Measurements from ENCODE around the gene ANXA2.
"Not testable (repeated sequence)": the region's sequence is repeated elsewhere in the genome, so short reads cannot be mapped to it uniquely, and the experiment has no call there.

The ANXA2 gene

GRCh38 chr15:60338810-60339209 is 59.0 kb downstream of the ANXA2 start:
- DNase-seq = no peak
- Histone ChIP-seq H3K9me3 (ENCODE audit: control extremely low read depth in 1 of 5, control insufficient read depth in 4 of 5, insufficient read depth in 2 of 5, low read depth in 1 of 5, low read length in 4 of 5) (no peaks in the 10 kb centered on the region), H3K4me1 (ENCODE audit: control extremely low read depth in 1 of 4, control insufficient read depth in 4 of 4, insufficient read depth in 4 of 4, low read length in 3 of 4) (no peaks in the 10 kb centered on the region), H3K27ac (ENCODE audit: insufficient read depth in 1 of 2, low read depth in 1 of 2, low read length in 2 of 2, poor library complexity in 1 of 2, severe bottlenecking in 2 of 2) (no peak overlapping the region), H3K27me3 (replicated peaks in 2 of 5; ENCODE audit: control insufficient read depth in 4 of 5, insufficient read depth in 5 of 5, low read length in 4 of 5) (peaks cover 0 to 2% (median 0%) of the 10 kb centered on the region in 5 experiments), H3K4me3 (ENCODE audit: control insufficient read depth in 1 of 7, extremely low read depth in 1 of 7, insufficient read depth in 4 of 7, low read depth in 2 of 7, low read length in 6 of 7) (no peak overlapping the region), H3K36me3 (ENCODE audit: control insufficient read depth in 4 of 4, insufficient read depth in 4 of 4, low read length in 3 of 4) (no peaks in the 10 kb centered on the region)
- ChIA-PET CTCF (no interaction called here), POLR2A (no interaction called here)
- WGBS (ENCODE audit: insufficient coverage) = 96% methylated on average over 2 of the region's 3 CpGs

- DNase-seq = no peak
- Histone ChIP-seq H3K27ac (ENCODE audit: insufficient read depth in 1 of 2, low read depth in 1 of 2, low read length in 2 of 2, poor library complexity in 1 of 2, severe bottlenecking in 2 of 2) (no peak overlapping the region), H3K4me1 (ENCODE audit: control extremely low read depth in 1 of 4, control insufficient read depth in 4 of 4, insufficient read depth in 4 of 4, low read length in 3 of 4) (no peaks in the 10 kb centered on the region), H3K36me3 (ENCODE audit: control insufficient read depth in 4 of 4, insufficient read depth in 4 of 4, low read length in 3 of 4) (no peaks in the 10 kb centered on the region), H3K27me3 (replicated peaks in 2 of 5; ENCODE audit: control insufficient read depth in 4 of 5, insufficient read depth in 5 of 5, low read length in 4 of 5) (peaks cover 0 to 2% (median 0%) of the 10 kb centered on the region in 5 experiments), H3K4me3 (ENCODE audit: control insufficient read depth in 1 of 7, extremely low read depth in 1 of 7, insufficient read depth in 4 of 7, low read depth in 2 of 7, low read length in 6 of 7) (no peak overlapping the region), H3K9me3 (ENCODE audit: control extremely low read depth in 1 of 5, control insufficient read depth in 4 of 5, insufficient read depth in 2 of 5, low read depth in 1 of 5, low read length in 4 of 5) (no peaks in the 10 kb centered on the region)
- POLR2A ChIA-PET = no interaction called here
- 60% methylated on average over 1 of the region's 4 CpGs for WGBS (ENCODE audit: insufficient coverage)
- CTCF ChIA-PET = interaction anchor here (1.4 kb wide), 2 partner anchors 11 to 183 kb away, joined by 3 to 5 read pairs; no protein-coding TSS in a partner anchor
These were observed 60.7 kb downstream of the ANXA2 start for GRCh38 chr15:60337076-60337475.

DNA sequence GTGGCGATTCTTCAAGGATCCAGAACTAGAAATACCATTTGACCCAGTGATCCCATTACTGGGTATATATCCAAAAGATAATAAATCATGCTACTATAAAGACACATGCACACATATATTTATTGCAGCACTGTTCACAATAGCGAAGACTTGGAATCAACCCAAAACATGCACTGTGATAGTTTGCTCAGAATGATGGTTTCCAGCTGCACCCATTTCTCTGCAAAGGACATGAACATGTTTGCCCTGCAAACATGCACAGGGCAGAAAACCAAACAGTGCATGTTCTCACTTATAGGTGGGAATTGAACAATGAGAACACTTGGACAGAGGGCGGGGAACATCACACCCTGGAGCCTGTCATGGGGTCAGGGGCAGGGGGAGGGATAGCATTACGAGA is 62.5 kb downstream of the ANXA2 start:
- H3K4me3 ChIP-seq (ENCODE audit: control insufficient read depth in 1 of 7, extremely low read depth in 1 of 7, insufficient read depth in 4 of 7, low read depth in 2 of 7, low read length in 6 of 7); H3K4me1 ChIP-seq (ENCODE audit: control extremely low read depth in 1 of 4, control insufficient read depth in 4 of 4, insufficient read depth in 4 of 4, low read length in 3 of 4); DNase-seq; H3K27ac ChIP-seq (ENCODE audit: insufficient read depth in 1 of 2, low read depth in 1 of 2, low read length in 2 of 2, poor library complexity in 1 of 2, severe bottlenecking in 2 of 2); H3K36me3 ChIP-seq (ENCODE audit: control insufficient read depth in 4 of 4, insufficient read depth in 4 of 4, low read length in 3 of 4); CTCF ChIA-PET; POLR2A ChIA-PET; H3K9me3 ChIP-seq (ENCODE audit: control extremely low read depth in 1 of 5, control insufficient read depth in 4 of 5, insufficient read depth in 2 of 5, low read depth in 1 of 5, low read length in 4 of 5); H3K27me3 ChIP-seq (replicated peaks in 2 of 5; ENCODE audit: control insufficient read depth in 4 of 5, insufficient read depth in 5 of 5, low read length in 4 of 5): not testable (repeated sequence)
- WGBS (ENCODE audit: insufficient coverage) = 100% methylated on average over 3 of the region's 4 CpGs

- DNase-seq = peak; percentile 23 to 56 (median 35)
- CTCF ChIA-PET = interaction anchor here (0.7 to 4.9 kb wide), 9 partner anchors 10 to 637 kb away, joined by 3 to 43 read pairs (median 4); no protein-coding TSS in a partner anchor
- no peak overlapping the region for H3K4me3 ChIP-seq (ENCODE audit: control insufficient read depth in 1 of 7, extremely low read depth in 1 of 7, insufficient read depth in 4 of 7, low read depth in 2 of 7, low read length in 6 of 7)
- no peaks in the 10 kb centered on the region for H3K36me3 ChIP-seq (ENCODE audit: control insufficient read depth in 4 of 4, insufficient read depth in 4 of 4, low read length in 3 of 4)
- POLR2A ChIA-PET = no interaction called here
- H3K27ac ChIP-seq (ENCODE audit: insufficient read depth in 1 of 2, low read depth in 1 of 2, low read length in 2 of 2, poor library complexity in 1 of 2, severe bottlenecking in 2 of 2) = no peak overlapping the region
- peaks cover 0 to 8% (median 6%) of the 10 kb centered on the region in 5 experiments for H3K27me3 ChIP-seq (replicated peaks in 2 of 5; ENCODE audit: control insufficient read depth in 4 of 5, insufficient read depth in 5 of 5, low read length in 4 of 5)
- no CpG with 5 or more reads among the region's 7 CpGs for WGBS (ENCODE audit: insufficient coverage)
- no peaks in the 10 kb centered on the region for H3K4me1 ChIP-seq (ENCODE audit: control extremely low read depth in 1 of 4, control insufficient read depth in 4 of 4, insufficient read depth in 4 of 4, low read length in 3 of 4)
- no peaks in the 10 kb centered on the region for H3K9me3 ChIP-seq (ENCODE audit: control extremely low read depth in 1 of 5, control insufficient read depth in 4 of 5, insufficient read depth in 2 of 5, low read depth in 1 of 5, low read length in 4 of 5)
These were observed 68.8 kb downstream of the ANXA2 start for GRCh38 chr15:60328852-60329443.

DNA sequence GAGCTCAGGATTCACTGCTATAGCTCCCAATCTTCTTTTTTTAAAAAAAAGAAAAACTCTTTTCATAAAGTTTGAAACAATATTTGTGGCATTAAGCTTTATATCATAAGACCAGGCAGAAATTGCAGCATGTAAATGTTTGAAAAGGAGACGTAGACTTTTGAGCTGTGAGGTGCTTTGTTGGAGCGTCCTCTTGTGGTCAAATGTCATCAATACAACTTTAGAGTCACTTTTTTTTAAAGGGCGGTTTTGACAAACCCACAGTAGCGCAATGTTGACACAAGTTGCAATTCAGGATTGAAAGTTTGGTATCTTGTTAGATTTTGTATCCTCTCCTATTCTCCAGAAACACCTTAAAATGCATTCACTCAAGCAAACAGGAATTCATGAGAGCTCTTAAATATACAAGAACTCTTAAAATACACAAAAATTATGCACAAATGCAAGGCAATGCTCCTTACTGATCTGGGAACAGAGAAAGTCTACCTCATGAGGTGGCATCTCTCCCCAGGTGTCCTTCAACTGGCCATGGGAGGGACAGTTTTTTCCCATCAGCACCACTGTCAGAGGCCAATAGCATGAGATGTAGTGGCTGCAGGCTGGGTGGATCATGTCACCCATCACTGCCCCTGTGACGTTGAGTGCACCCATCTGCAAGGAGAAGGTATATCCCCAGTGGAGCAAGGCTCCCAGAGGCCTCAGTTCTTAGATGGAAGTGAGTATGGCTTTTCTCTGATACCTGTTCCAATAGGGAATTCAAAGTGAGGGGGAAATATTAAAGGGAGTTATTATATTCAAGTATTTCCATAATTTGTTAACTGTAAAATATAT is 70.7 kb downstream of the ANXA2 start:
- Histone ChIP-seq H3K9me3 (ENCODE audit: control extremely low read depth in 1 of 5, control insufficient read depth in 4 of 5, insufficient read depth in 2 of 5, low read depth in 1 of 5, low read length in 4 of 5) (no peaks in the 10 kb centered on the region), H3K36me3 (ENCODE audit: control insufficient read depth in 4 of 4, insufficient read depth in 4 of 4, low read length in 3 of 4) (no peaks in the 10 kb centered on the region), H3K27ac (ENCODE audit: insufficient read depth in 1 of 2, low read depth in 1 of 2, low read length in 2 of 2, poor library complexity in 1 of 2, severe bottlenecking in 2 of 2) (no peak overlapping the region), H3K27me3 (replicated peaks in 2 of 5; ENCODE audit: control insufficient read depth in 4 of 5, insufficient read depth in 5 of 5, low read length in 4 of 5) (peaks cover 0 to 8% (median 6%) of the 10 kb centered on the region in 5 experiments), H3K4me3 (ENCODE audit: control insufficient read depth in 1 of 7, extremely low read depth in 1 of 7, insufficient read depth in 4 of 7, low read depth in 2 of 7, low read length in 6 of 7) (no peak overlapping the region), H3K4me1 (ENCODE audit: control extremely low read depth in 1 of 4, control insufficient read depth in 4 of 4, insufficient read depth in 4 of 4, low read length in 3 of 4) (no peaks in the 10 kb centered on the region)
- ChIA-PET POLR2A (interaction anchor here (0.6 kb wide), 1 partner anchor 185 kb away, joined by 3 read pairs; no protein-coding TSS in a partner anchor), CTCF (interaction anchor here (0.7 to 4.9 kb wide), 20 partner anchors 10 to 636 kb away, joined by 3 to 43 read pairs (median 4); no protein-coding TSS in a partner anchor)
- peak; percentile 60 to 83 (median 72) for DNase-seq
- WGBS (ENCODE audit: insufficient coverage) = 0% methylated on average over 2 of the region's 5 CpGs

DNA sequence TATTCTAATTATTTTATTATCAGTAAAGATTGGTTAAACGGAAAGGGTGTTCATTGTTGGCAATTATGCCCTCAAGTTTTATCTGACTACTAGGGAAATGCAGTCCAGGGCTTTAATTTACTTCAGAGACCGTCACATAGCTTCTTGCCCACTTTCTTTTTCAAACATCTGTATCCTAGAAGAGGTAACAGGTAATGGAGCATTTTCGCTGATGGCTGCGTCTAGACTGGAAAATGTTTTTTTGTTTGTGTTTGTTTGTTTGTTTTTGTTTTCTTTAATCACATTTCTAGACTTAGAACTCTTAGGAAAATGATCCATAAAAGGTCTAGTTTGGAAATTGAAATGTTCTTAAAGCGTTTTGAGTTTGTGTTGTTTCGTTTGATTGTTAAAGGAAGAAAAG is 71.4 kb downstream of the ANXA2 start:
- POLR2A ChIA-PET = no interaction called here
- Histone ChIP-seq H3K36me3 (ENCODE audit: control insufficient read depth in 4 of 4, insufficient read depth in 4 of 4, low read length in 3 of 4) (no peaks in the 10 kb centered on the region), H3K4me3 (ENCODE audit: control insufficient read depth in 1 of 7, extremely low read depth in 1 of 7, insufficient read depth in 4 of 7, low read depth in 2 of 7, low read length in 6 of 7) (no peak overlapping the region), H3K4me1 (ENCODE audit: control extremely low read depth in 1 of 4, control insufficient read depth in 4 of 4, insufficient read depth in 4 of 4, low read length in 3 of 4) (no peaks in the 10 kb centered on the region), H3K27ac (ENCODE audit: insufficient read depth in 1 of 2, low read depth in 1 of 2, low read length in 2 of 2, poor library complexity in 1 of 2, severe bottlenecking in 2 of 2) (no peak overlapping the region), H3K27me3 (replicated peaks in 2 of 5; ENCODE audit: control insufficient read depth in 4 of 5, insufficient read depth in 5 of 5, low read length in 4 of 5) (peaks cover 0 to 8% (median 6%) of the 10 kb centered on the region in 5 experiments), H3K9me3 (ENCODE audit: control extremely low read depth in 1 of 5, control insufficient read depth in 4 of 5, insufficient read depth in 2 of 5, low read depth in 1 of 5, low read length in 4 of 5) (no peaks in the 10 kb centered on the region)
- no peak for DNase-seq
- CTCF ChIA-PET = interaction anchor here (0.7 to 4.9 kb wide), 16 partner anchors 10 to 635 kb away, joined by 3 to 43 read pairs (median 4); no protein-coding TSS in a partner anchor
- no CpG with 5 or more reads among the region's 6 CpGs for WGBS (ENCODE audit: insufficient coverage)

DNA sequence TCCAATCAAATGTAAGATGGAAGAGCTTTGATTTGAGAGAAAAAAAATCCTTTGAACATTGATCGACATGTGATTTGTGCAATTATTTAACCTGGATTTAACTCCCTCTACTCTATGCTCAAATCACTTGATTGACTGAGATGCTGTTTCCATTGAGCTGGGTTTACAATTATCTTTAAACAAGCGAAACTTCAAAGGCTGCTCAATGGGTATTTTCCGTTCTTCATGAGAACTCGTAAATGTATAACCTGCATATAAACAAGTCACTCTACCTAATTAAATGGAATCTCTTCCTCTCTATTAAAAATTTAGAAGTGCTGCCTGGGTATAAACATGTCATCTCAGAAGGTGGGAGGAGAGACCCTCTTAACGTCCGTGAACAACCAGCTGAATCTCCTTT is 71.9 kb downstream of the ANXA2 start:
- Histone ChIP-seq H3K27me3 (replicated peaks in 2 of 5; ENCODE audit: control insufficient read depth in 4 of 5, insufficient read depth in 5 of 5, low read length in 4 of 5) (peaks cover 0 to 8% (median 6%) of the 10 kb centered on the region in 5 experiments), H3K9me3 (ENCODE audit: control extremely low read depth in 1 of 5, control insufficient read depth in 4 of 5, insufficient read depth in 2 of 5, low read depth in 1 of 5, low read length in 4 of 5) (no peaks in the 10 kb centered on the region), H3K36me3 (ENCODE audit: control insufficient read depth in 4 of 4, insufficient read depth in 4 of 4, low read length in 3 of 4) (no peaks in the 10 kb centered on the region), H3K4me1 (ENCODE audit: control extremely low read depth in 1 of 4, control insufficient read depth in 4 of 4, insufficient read depth in 4 of 4, low read length in 3 of 4) (no peaks in the 10 kb centered on the region), H3K27ac (ENCODE audit: insufficient read depth in 1 of 2, low read depth in 1 of 2, low read length in 2 of 2, poor library complexity in 1 of 2, severe bottlenecking in 2 of 2) (no peak overlapping the region), H3K4me3 (ENCODE audit: control insufficient read depth in 1 of 7, extremely low read depth in 1 of 7, insufficient read depth in 4 of 7, low read depth in 2 of 7, low read length in 6 of 7) (no peak overlapping the region)
- POLR2A ChIA-PET = no interaction called here
- CTCF ChIA-PET = interaction anchor here (0.7 to 4.9 kb wide), 10 partner anchors 9 to 634 kb away, joined by 3 to 43 read pairs (median 4); no protein-coding TSS in a partner anchor
- no peak for DNase-seq
- WGBS (ENCODE audit: insufficient coverage) = 80% methylated on average over 2 of the region's 6 CpGs

All from common myeloid progenitor, CD34-positive (primary cell).